ENCODE measurements around the gene PROB1.
"Not testable (repeated sequence)": the region's sequence is repeated elsewhere in the genome, so short reads cannot be mapped to it uniquely, and the experiment has no call there.

Gene PROB1

DNA sequence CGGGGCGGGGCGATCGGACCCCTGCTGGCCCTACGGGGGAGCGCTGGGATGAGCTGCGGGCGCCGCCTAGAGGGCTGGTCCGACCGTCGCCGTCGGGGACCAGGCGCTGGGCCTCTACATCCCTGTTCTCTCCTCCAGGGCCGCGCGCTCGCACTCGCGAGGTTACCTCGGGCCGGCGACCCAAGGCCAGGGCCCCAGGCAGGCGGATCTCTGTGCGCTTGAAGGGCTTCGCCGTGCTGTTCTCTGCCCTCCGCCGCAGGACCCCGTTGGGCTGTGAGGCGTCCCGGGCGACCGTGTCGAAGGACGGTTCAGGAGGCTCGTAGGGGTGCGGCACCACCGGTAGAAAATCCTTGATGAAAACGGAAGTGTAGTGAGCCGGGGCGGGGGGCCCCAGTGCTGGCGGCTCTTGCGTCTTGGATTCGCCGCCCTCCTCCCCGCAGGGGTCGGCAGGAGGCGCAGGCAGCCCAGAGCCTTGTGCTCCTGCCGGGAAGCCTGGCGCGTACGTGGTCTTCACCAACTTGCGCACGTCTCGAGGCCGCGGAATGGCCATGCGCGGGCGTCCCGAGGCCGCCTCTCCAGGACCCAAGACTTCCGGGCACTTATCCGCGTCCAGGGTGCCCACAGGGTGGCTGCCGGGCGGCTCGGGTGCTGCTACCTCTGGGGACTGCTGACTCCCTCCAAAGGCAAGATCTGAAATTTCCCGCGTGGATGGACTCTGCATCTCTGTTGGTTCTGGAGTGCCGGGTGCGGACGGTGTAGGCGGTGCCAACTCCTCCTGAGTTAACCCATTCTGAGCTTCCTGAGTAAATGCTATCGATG, 2.0 kb downstream of the PROB1 start:
- peak; percentile 51 to 69 for DNase-seq (ENCODE audit: low read depth in 1 of 2, low spot score in 1 of 2)

DNA sequence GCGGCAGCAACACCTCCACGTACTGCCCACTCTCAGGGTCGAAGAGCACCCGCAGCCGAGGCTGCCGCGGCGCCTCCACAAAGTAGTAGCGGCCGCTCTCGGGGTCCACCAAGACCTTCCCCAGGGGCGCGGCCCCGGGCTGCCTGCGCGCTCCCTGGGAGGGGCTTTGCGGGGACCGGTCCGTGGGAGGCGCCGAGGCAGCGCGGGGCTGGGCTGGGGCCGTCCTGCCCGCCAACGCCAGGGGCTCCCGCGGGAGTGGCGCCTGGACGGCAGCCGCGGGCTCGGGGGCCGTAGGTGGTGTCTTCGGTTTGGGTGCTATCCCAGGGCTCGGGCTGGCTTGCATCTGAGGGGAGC, 2.6 kb downstream of the PROB1 start:
- DNase-seq (ENCODE audit: low read depth in 1 of 2, low spot score in 1 of 2): no peak

DNA sequence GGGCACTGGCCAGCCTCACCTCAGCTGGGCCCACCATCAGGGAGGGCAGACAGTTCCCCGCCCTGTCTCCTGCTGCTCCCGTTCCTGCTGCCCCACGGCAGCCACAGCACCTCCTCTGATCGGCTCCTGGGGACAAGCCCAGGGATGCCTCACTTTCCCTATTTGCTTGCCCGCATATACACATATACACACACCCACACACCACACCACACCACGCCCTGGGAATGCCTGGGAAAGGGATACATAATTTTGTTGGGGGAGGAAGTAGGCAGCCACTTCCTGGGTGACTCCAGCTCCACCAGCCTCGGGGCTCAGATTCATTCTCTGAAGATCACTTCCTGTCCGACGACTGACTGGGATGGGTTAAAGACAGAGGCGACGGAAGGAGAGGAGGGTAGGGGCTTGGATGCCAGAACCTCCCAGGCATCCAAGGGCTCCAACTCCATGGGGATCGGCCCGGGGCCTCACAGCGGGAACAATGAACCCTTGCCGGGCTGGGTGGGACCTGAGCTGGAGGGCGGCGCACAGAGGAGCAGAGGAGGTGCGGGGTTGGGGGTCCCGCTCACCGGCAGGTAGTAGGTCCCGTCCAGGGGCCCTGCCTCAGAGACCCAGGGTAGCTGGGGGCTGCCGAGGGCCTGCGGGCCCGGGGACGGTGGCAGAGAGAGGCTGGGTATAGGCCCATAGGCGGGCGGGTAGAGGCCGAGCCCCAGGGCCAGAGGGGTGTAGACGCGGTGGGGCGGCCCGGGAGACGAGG, 3.2 kb downstream of the PROB1 start:
- DNase-seq (ENCODE audit: low read depth in 1 of 2, low spot score in 1 of 2): no peak

DNA sequence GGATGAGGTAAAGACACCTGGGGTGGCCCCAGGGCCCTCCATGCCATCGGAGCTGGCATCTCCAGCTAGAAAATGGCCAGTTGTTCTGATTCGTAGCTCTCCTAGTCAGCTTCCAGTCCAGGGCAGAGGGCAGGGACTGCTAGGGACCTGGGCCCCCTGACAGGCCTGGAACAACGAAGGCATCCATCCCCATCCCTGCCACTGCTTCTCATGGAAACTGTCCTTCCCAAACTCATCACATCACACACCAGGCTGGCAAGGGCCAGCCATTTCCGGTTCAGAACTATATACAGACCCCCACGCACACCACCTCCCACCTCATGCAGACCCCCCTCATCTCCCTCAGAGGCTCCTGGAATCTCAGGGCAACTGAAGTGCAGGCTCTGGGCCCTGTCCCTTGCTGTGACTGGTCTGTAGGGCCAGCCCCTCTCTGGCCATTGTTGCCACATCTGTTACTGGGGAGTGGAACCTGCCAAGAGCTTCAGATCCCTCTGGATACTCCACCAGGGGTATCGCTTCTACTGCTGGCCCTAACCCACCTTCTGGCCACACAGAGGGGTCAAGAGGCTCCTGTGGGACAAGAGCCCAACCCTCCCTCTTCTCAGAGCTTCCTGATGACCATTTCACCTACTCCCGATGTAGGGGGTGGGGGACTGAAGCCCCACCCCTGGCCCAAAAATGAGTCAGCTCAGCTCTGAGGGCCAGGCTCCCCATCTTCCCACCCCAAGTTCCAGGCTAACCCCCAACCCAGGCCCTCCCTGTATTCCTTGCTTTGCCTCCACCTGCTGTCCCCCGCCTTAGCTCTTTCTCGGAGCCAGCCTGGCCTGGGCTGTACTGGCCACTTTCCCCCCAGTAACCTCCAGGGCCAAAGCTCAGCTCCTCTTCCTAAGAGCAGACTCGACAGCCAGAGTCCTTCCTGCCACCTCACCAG, 4.0 kb downstream of the PROB1 start:
- no peak for DNase-seq (ENCODE audit: low read depth in 1 of 2, low spot score in 1 of 2)

DNA sequence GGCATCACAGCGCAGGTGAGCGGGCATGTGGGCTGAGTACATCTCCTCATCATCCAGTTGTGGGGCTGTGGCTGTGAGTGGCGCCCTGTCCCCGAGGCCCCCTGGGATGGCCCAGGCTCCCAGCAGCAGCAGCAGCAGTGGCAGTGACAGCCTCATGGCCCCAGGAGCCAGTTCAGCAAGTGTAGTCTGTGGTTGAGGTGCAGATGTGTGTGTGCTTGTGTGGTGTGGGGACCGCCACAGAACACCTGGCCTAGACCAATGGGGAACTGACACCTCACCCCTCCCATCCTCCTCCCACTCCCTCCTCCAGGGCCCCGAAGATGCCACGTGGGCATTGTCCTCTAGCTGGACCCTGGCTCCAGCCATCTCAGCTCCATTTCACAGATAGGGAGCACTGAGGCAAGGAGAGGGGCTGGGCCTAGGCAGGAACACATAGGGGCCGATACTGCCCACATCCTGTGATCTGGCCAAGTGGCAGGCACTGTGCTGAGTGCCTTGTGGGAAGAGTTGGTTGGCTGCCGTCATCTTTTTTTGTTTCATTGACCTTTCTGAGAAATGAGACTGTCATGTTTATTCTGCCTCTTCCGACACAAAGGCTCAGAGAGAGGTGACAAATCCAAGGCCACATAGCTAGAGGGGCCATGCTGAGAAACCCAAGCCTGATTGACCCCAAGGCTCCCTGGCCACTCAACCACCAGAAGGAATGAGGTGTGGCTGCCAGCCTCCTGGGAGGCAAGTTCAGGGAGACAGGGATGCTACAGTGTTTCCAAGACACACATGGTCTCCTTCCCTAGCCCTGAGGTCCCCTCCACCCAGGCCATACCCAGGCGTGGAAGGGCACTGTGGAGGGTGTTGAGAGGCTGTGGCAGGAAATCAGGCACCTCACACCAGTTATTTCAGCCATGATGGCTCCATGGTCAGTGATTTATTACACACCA, 4.9 kb downstream of the PROB1 start, which contains the start of gene MZB1:
Gene MZB1 (minus strand): TSS at position 213 of the 938 bp plus-strand sequence. CDS start 57 bp downstream, at position 156.
- peak in 1 of 2 donors; percentile 37 for DNase-seq (ENCODE audit: low read depth in 1 of 2, low spot score in 1 of 2)

DNA sequence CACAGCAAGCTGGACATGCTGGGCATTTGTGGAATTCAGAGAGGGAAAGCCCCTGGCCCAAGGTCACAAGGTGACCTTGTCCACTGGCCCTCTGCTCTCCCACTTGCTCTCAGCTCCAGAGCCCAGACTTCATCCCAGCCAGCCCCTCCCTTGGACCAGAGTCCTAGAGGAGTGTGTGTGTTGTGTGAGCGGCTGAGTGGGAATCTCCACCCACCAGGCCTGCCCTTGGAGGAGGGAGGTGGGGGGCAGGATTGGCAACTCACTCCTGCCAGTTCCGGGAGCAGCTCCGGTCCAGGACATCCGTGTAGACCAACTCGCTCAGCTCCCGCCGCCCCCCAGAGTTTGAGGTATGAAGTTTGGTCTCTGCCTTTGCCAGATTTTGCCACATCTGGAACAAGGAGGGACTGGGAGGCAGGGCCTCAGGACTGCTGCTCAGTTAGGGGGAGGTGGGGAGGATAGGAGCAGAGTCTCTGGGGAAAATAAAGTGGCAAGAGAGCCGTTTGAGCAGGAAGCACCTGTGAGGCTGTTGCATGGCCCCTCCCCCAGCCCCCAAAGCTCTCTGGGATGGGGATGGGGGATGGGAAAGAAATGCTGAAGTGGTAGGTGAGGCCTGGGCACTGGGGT, 6.6 kb downstream of the PROB1 start:
- no peak for DNase-seq (ENCODE audit: low read depth in 1 of 2, low spot score in 1 of 2)

DNA sequence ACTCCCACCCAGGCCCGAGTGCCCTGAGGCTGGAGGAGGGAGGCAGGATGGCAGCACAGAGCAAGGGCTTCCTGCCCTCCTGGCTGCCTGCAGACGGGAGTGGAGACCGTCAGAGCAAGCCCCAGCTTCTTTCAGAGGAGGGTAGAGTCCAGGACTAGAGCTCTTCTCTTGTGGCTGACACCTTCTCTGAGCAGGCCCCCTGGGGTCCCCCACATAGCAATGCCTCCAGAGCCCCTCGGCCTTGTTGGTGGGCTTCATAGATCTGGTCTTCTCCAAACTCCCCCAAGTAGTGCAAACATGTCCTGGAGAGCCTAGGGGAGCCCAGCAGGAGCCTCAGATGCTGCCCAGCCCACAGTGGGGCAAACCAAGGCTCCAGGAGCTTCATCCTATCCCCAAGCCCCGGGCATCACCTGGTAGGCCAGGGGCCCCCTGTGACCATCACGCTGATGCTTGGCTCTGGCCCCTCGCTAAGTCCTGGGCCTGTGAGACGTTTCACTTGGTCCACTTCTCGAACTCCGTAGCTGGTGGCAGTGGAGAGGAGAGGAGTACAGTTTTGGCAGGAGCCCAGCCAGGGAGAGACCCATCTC, 7.2 kb downstream of the PROB1 start:
- DNase-seq (ENCODE audit: low read depth in 1 of 2, low spot score in 1 of 2): no peak

DNA sequence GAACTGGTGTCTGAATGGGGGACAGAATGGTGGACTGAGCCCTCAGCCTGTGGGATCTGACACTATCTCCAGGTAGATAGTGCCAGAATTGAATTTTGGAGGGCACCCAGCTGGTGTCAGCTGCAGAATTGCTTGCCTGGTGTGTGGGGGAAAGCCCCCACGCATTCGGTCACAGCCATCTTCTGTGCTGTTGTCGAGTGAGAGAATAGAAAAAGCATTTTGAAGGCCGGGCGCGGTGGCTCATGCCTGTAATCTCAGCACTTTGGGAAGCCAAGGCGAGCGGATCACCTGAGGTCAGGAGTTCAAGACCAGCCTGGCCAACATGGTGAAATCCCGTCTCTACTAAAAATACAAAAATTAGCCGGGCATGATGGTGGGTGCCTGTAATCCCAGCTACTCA, 7.9 kb downstream of the PROB1 start:
- DNase-seq (ENCODE audit: low read depth in 1 of 2, low spot score in 1 of 2): not testable (repeated sequence)

DNA sequence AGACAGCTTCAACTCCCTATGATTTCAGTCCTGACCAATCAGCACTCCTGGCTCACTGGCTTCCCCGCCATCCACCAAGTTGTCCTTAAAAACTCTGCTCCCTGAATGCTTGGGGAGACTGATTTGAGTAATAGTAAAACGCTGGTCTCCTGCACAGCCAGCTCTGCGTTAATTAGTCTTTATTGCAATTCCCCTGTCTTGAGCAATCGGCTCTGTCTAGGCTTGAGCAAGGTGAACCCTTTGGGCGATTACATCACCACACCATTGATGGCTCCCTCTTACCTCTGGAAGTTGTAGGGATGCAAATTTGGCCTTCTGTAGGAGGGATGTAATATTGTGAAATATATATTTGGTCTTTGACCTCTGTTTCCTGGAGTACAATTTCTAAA, 8.9 kb downstream of the PROB1 start:
- no peak for DNase-seq (ENCODE audit: low read depth in 1 of 2, low spot score in 1 of 2)

DNA sequence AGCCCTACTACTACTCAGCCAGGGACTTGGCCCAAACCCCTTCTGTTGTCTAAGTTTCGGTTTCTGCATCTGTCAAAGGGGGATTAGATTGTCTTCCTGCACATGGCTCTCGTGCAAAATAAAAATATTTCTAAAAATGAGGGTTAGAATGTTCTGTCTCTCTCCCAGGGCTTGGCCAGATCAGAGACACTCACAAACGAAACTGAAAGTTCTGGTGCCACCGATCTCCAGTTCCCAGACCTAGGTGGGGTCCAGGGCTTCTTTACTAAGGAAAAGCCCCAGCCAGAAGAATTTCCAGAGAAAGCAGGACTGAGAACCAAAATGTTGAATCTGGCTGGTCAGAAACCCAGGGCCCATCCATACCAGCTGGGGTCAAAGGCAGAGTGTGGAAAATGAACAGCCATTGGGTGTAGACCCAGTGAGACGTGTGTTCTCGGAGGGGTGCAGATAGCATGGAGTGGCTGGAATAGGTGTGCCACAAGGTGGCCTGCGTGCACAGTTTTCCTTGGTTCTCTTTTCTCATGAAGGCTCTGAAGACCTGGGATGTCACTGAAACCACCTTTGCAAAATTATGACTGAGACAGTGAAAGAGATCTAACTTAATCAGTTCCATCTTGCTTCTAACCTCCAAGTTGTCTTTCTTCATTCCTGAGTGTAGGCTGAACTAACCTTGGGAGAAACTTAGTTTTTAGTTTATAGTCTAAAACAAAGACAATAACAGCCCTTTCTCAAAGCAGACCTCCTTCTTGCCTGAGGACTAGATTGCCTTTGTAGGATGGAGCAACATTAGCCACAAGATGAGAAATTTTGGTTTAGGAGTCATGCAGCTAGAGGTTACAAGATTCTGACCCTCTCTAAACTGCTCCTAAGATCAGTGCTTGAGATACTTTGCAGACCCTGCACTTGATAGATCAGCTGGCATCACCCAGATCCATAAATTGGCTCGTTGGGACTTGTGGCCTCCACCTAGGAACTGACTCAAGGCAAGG, 9.5 kb downstream of the PROB1 start:
- DNase-seq (ENCODE audit: low read depth in 1 of 2, low spot score in 1 of 2): no peak

DNA sequence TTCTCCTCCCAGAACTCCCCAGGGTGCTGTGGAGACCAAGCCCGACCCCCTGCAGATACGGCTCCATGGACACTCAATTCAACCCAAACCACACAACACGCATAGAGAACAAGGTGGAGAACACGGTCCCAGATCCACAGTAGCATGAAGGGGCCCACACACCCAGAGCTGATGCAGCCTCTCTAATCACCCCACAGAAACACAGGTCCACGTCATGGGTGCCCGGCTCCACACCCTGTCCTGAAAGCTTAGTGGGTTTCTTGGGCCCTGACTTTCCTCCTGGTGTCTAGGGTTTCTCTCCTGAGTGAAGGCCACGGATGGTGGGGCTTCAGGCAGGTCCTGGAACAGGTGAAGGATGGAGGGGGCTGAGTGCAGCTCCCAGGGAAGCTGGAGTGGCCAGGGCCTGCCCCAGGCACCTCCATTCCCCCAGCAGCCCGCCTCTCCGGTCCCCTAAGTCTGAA, 10.3 kb downstream of the PROB1 start:
- DNase-seq (ENCODE audit: low read depth in 1 of 2, low spot score in 1 of 2): no peak

DNA sequence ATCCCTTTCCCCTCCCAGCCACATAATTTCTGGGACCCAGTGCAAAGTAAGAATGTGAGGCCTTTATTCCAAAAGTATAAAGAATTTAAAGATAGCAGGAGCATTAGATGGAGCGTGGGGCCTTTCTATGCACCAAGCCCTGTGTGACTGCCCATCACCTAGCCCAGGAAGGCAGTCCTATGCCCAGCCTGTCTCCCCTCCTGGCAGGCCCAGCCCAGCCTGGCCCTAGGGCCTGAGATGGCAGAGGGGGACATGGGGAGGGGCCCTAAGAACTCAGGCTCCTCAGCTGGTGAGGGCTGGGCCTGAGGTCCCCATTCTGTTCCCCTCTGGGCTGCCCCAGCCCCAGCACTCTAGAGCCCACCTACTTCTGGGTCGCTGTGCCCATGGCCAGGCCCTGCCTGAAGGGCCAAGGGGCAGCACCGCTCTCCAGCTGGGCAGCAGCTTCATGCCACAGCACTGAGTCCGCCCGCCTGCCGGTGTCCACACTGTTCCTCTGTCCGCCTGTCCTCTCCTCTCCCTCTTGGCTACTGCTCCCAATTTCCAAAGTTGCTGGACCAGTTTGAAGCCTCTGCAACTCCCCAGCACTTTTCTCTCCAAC, 10.8 kb downstream of the PROB1 start:
- no peak for DNase-seq (ENCODE audit: low read depth in 1 of 2, low spot score in 1 of 2)

DNA sequence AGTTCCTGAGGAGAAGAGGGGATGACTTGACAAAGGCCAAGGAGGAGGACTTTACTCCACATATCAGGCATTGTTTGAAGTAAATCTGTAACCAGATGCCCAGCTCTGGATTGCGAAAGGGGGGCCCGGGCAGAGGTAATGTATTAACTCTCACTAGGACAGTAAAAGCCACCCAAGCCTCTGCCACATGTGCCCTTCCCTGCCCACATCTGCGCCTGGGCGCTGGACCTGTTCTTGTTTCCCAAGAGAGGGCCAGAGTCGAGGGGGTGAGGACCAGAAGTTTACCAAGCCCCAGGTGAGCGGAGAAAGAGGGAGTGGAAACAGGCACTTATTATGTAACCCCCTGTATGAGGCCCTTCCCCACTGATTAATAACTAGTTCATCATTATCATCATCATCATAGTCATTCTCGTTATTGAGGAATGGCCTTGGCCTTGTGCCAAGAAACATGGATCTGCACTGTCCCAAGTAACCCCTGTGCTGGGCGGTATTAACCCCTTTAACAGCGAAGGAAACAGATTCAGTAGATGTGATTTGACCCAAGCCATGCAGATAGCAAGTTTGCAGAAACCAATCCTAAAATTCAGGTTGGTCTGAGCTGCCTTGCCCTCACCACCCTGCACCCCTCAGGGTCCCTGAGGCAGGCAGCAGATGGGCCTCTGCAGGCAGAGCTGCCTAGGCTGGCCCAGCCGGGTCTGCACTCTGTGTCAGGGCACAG, 11.5 kb downstream of the PROB1 start, which contains the start of gene SLC23A1:
Gene SLC23A1 (minus strand): TSS at position 23 of the 718 bp plus-strand sequence. CDS start 44 bp downstream, outside the sequence.
- no peak for DNase-seq (ENCODE audit: low read depth in 1 of 2, low spot score in 1 of 2)

DNA sequence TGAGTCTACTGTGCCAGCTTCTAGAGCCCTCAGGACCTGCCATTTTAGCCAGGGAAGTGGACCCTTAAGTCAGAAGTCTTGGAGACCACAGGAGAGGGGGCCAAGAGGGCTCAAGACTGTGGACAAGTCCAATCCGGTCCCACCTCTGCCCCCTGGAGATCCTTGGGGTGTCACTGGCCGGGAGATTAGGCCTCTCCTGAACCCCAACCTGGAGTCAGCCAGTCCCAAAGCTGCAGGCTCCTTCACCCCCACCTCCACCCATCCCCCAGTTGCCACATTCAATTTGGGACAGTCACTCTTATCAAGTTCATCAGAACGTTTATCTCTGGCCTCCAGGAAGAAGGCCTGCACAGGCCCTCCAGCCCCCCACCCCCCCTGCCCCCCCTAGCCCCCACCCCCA, 12.1 kb downstream of the PROB1 start:
- no peak for DNase-seq (ENCODE audit: low read depth in 1 of 2, low spot score in 1 of 2)

DNA sequence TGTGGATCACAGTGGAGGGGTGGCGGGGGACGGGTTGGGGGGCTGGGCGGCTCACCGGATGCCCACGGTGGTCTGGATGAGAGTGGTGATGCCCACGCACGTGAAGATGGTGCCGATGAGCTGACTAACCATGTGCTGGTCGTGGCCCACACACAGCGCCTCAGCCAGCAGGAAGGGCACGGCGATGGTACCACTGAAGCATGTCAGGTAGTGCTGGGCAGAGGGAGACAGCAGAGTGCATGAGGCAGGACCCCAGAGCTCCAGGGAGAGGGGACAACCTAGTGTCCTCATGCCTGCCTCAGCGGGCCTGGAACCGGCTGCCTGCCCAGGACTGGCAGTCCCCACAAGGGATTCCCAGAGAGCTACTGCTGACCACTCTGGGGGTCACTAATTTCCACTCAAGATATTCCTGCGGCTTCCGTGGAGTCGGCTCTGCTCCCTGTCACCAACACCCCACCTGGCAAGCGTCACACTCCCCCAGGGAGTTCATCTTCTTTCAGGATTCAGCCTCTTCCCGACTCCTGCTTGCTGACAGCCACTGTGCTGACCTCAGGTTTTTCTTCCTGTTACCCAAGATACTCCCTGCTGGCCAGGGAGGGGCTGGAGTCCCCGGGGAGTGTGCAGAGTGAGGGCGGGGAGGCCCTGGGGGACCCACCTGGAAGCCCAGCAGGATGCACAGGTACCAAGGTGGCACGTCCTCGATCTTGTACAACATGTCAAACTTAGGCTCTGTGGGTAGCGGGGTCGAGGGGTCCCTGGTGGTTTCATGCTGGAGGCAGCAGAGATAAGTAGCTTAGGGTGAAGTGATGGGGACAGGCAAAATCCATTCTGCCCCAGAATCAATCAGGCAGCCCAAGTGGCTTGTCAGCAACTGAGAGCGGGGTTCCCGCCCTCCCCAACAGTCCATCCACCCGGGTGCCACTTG, 12.8 kb downstream of the PROB1 start:
- no peak for DNase-seq (ENCODE audit: low read depth in 1 of 2, low spot score in 1 of 2)
